Effector CD8-positive, alpha-beta T cell (primary cell): ENCODE data around the gene APOM.

ENCODE experiments used
- DNase-seq: peaks from one replicate; lab custom pipeline; 2025; lab: John Stamatoyannopoulos, UW

APOM gene

DNA sequence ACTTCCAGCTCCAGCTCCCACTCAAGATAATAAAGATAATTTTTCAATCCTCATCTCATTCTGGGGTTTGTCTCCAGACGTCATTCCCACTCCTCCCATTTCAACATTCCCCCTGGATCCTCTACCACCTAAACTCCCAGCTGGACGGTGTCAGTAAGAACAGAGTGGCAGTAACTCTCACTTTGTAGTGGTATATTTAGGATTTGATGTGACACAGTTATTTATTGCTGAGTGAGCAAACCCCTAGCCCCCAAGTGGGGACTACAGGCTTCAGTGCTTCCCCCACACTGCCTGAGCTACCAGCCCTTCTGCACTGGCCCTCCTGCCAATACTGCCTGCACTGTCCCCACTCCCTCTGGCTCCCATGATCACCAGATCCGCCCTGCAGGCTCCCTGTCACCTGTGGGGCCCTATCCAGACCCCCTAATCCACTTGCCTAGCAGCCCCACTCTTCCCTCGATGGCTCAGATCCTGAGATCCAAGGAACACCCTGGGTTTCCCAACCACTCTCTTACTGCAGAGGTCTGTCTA lies 2.5 kb downstream of the APOM start:
- DNase-seq, result no peak

DNA sequence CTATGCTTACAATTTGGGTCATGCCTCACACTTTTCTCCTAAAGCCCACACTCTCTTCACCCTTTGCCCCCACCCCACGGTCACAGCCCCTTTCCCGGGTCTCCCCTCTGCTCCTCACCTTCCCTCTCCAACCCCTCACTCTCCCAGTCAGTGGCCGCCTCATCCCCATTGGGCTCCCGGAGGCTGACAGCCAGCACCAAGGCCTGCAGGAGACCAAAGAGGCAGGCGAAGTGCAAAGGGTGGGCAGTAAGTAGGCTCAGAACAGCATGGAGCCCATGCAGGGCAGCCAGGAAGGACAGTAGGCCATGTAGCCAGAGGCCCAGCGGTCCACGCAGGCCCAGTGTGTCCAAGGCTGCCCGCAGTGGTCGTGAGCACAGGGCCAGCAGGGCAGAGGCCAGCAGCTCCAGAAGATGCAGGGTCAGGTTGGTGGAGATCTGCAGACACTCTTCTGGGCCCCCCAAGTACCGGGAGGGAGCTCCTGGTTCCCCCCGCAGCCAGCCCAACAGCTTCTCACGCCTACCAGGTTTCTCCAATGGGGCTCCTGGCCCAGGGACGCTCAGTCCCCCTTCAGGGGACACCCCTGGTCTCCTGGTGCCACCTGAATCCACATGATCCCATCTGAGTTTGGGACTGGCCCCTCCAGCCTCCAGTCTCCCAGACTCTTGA lies 3.4 kb downstream of the APOM start:
- DNase-seq, result no peak

DNA sequence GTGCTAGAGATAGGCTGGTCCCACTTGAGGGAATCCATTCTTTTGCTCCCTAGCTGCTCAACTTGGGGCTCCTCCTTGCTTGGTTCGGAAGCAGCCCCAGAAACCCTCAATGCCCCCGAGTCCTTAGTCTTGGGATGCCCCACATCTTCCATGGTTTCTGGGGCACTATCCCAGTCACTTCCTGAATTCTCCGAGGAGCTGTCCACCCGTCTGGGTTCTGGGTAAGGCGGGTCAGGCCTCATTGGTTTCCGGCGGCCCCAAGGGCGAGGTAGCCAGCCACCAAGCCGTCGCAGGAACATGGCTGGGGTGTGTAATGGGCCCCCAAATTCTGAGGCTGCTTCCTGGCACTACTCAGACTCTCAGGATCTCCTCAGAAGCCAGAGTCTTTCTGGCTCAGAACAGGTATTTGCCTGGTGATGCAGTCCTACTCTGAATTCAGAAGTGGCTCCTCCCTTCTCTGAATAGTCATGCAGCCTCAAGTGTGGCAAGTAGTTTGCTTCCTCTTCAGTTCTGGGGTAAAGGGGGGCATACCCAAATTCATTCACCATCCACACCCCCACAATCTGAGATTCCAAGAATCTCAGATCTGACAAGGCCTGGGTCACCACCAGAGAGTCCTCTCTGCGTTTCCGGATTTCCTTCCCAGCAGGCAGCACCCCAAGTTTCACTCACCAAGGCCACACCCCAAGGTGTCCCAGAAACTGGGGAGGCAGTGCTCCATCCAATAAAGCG lies 4.1 kb downstream of the APOM start:
- DNase-seq, result no peak

DNA sequence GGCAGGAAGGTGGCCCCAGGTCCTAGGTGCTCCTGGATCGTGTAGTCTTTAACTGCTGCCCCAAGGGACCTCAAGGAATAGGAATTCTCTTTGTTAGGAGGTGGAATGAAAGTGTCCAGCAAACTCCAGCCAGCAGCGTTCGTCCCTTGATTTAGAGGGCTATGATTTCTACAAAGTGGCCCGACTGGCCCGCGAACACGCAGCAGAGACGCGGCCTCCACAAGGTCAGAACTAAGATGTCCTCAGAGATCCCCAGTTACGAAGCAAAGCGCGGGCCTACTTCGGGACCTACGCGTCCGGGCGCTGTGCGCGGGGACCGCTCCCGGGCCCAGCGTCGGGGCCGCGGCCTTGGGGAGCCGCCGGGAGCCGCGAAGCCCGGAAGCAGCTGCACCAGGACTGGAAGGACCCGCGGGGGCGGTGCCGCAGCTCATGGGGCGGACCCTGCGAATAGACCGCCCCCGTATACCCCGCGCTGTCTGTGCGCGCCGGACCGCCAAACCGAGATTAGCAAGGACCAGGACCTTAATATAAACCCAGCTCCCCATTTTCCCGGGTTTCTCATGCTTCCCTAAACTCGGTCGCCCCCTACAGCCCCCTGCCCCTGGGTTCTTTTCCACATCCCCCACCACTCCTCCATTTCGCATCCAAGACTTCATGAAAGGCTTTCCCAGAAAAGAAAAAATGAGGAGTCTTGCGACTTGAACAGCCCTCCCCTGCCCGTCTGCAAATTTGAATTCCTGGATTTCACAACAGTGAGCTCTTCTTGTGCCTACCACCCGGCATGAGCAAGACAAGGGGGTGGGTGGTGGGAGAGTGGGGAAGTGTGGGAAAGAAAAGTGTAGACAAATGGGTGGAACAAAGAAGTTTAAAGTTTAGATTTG lies 4.9 kb downstream of the APOM start, which contains the start of gene C6orf47:
Gene C6orf47, minus strand, starts transcription at position 398 of the 881 bp plus-strand sequence. CDS start 831 bp downstream, outside the sequence.
- peak; percentile 59 for DNase-seq

DNA sequence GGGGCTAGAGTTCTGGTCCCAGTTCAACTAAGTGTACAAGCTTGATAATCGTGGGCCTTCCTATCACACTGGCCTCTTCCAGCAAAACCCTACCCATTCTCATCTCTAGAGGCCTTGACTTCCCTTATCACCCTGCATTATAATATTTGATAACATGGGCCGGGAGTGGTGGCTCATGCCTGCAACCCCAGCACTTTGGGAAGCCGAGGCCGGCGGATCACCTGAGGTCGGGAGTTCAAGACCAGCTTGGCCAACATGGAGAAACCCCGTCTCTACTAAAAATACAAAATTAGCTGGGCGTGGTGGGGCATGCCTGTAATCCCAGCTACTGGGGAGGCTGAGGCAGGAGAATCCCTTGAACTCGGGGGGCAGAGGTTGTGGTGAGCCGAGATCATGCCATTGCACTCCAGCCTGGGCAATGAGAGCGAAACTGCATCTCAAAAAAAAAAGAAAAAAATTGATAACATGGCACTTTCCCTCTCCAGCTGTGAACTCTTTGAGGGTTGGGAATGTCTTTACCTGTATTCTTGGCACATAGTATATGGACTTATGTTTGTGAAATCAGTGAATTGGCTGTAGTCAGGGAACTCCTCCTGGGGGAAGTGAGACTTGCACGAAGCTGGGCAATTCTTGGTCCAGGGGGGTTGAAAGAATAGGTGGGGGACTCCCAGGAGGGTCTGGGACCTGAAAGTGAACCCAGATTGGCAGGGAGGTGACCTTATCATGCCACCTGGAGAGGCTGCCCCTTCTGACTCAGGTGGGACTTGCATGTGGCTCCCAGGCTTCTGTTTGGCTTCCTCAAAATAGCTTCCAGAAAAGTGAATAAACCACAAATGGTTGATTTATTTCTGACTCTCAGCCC lies 5.8 kb downstream of the APOM start:
- DNase-seq, result no peak

DNA sequence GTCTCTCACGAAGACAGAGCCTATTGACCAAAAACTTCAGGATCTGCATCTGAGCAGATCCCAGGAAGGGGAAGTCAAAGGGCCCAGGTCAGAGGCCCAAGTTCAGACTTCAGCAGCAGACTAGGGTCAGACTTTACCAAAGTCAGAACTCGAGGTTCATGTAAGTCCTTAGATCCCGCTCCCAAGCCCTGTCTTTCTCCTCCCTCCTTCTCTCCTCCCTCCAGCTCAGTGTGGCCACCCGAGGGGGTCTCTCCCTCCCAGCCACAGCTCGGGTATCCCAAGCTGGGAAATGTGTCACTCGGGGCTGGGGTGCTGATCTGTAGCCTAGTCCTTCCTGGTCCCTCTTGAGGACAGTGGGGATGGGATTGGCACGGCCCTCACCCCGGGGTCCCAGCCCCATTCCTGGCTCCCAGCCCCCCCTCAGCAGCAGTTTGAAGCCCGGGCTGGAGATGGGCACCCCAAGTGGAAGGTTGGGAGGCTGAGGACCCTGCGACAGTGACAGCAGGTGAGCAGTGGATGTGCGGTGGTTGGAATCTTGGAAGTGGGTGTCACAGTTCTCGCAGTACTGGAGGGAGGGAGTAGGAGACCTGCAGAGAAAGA lies 6.5 kb downstream of the APOM start:
- no peak for DNase-seq

DNA sequence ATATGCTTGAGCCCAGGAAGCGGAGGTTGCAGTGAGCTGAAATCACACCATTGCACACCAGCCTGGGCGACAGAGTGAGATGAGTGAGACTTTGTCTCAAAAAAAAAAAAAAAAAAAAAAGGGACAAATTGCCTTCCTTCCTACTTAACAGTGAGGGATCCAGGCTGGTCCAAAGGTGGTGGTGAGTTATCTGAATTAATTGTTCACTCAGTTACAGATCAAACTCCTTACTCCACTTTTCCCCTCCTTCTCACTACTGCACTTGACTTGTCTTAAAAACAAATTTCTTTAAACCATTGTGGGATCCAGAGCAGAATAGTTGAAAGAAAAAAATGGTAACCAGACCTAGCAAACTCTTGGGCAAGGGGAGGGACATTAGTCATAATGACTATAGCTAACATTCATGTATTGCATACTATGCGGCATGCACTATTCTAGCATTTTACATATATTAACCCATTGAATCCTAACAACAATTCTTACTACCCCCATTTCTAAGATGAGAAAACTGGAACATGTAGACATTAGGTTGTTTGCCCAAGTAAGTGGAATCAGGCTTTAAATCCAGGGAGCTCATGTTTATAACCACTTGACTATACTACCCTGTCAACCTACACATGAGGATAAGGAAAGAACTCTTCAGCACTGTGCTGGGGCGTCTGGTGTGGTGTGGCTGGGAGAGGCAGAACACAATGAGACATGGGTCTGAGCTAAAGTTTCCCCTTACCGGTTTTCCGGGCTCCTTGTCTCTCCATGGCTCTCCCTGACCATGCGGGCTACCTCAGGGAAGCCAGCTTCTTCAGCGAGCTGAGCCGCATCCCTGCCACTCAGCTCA lies 7.6 kb downstream of the APOM start:
- no peak for DNase-seq

DNA sequence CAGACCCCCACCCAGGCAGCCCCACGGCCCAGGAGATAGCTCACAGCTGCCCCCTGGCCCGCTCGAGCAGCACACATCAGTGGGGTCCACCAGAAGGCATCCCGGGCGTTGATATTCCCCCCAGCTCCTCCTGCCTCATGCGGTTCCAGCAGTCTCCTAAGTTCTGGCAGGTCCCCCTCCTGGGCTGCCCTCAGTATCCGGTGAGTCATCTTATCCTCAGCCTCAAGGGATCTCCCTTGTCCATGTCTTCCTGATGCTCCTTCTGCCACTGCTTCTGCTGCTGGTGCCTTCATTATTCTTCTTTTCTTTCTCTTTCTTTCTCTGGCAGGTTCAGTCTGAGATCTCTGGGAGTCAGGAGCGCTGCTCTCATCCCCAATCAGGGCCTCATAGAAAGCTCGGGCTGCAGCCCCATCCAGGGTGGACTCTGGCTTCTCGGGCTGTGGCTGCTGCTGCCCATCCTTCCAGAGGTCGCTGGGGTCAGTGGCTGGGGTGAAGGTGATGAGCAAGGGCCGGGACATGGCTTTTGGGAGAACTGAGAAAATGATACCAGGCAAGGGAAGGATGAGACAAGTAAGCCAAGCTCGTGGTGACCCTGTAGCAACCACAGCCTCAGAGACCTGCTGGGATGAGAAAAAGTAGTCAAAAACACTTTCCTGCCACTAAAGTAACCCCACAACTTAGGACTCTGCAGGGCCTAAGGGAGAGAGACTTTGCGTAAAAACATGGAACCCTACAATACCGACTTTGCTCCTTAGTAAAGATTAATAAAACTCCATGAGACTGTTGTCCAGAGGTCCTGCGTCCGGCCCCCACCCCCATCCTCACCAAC lies 8.5 kb downstream of the APOM start:
- DNase-seq, result no peak

DNA sequence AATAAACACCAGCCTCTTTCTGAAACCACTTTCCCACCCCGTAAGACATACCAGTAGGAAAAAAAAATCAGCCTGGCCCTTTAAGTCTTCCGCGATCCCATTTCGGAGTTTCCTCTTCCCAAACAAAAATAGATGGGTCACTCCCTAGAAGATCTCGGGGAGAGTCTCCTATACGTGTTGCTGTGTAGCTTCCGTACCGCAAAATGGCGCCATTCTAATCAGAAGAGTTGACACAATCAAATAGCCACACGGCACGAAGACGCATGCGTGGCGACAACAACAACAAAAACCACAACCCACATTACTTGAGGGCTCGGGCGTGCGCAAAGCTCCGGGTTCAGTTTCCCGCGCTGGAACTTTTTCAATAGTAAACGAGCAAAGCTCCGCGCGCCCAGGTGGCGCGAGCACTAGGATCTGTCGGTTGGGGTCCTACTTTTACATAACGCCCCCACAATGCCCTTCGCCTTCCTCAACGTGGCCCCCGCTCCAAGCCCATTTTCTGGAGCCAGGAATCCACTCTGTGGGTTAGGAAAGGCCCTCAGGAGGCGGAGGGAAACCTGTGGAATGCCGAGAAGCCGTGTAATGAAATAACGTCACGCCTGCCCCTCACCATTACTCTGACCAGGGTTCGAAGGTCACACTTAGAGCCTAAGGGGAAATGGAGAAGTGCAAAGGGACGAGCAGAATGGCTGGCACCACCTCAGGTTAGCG lies 9.3 kb downstream of the APOM start, which contains the start of gene GPANK1:
Gene GPANK1, minus strand, starts transcription at position 208 of the 711 bp plus-strand sequence. CDS start 519 bp downstream, outside the sequence.
- peak; percentile 82 for DNase-seq

DNA sequence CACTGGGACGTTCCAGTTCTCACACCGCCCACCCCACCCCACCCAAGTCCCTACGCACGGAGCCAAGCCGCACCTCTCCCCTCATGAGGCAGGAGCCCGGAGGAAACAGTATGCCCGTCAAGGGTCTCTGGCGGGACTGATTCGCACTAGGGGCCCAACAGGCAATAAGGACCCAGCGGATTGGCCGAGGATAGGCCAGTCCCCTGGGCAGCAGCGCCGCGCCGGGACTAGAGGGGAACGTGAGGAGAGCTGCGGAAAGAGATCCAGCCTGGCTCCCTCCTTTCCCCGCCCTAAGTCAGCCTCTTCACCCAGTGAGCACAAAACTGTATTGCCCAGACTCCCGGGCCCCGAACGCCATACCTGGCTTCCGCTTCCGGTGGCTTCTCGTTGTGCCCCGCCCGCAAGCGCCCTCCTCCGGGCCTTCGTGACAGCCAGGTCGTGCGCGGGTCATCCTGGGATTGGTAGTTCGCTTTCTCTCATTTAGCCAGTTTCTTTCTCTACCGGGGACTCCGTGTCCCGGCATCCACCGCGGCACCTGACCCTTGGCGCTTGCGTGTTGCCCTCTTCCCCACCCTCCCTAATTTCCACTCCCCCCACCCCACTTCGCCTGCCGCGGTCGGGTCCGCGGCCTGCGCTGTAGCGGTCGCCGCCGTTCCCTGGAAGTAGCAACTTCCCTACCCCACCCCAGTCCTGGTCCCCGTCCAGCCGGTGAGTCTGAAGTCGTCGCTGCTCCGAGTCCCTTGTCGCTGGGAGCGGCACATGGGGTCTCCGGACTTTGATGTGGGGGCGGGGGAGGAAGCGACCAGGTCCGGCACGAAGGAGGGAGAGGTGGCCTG lies 10.0 kb downstream of the APOM start, which contains the start of gene CSNK2B:
Gene CSNK2B, plus strand, starts transcription at position 580 of the 836 bp plus-strand sequence. CDS start 752 bp downstream, outside the sequence.
- DNase-seq, result peak; percentile 96

DNA sequence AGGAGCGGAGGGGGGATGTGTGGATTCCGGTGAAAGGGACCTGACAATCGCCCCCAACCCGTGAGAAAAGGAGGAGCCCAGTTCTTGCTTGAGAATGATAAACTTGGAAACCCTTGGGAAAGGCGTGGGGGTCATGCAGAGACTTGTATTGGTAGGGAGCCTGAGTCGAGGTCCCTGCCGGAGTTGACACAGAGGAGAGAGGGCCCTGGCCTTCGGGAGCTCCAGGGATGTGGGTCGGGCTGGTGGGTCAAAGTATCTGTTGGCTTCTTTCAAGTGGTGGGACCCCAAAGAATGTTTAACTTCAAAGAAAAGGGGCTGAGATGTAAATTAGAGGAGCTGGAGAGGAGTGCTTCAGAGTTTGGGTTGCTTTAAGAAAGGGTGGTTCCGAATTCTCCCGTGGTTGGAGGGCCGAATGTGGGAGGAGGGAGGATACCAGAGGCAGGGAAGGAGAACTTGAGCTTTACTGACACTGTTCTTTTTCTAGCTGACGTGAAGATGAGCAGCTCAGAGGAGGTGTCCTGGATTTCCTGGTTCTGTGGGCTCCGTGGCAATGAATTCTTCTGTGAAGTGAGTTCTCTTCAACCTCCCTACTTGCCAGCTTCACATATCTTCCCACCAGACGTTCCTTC lies 10.8 kb downstream of the APOM start:
- DNase-seq, result no peak

DNA sequence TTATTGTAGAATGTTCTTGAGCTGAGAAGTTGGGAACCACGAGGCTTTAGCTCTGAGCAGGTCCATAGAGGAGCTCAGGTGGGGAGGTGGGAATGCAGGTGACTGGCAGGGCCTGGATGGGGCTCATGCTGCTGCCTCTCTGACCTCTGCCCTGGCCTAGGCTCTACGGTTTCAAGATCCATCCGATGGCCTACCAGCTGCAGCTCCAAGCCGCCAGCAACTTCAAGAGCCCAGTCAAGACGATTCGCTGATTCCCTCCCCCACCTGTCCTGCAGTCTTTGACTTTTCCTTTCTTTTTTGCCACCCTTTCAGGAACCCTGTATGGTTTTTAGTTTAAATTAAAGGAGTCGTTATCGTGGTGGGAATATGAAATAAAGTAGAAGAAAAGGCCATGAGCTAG lies 14.0 kb downstream of the APOM start, which contains the start of gene LY6G5B:
Gene LY6G5B, plus strand, starts transcription at position 301 of the 400 bp plus-strand sequence. CDS start 975 bp downstream, outside the sequence.
- DNase-seq, result no peak

DNA sequence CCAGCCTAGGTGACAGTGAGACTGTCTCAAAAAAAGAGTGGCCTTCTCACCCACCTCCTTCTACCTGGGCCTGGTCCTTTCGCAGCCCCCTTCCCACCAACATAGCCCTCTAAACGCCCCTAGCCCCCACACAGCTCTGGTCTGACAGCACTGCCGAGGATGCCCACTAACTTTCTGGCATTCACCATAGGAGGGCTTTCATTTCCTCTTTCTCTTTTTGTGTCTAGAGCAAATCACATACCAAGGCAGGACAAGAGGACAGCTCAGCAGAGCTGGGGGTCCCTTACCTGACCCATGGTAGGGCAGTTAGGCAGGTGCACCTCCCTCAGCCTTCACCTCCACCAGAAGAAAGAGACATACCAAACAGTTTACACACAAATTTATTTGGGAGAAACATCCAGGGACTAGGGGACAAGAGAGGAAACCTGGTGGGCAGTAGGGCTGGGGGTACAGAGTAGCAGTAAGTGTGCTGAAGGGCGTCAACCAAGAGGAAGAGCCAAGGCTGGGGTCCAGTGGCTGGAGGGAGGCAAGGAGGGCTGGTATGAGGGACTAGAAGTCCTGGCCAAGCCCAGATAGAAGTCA lies 20.7 kb downstream of the APOM start:
- no peak for DNase-seq

DNA sequence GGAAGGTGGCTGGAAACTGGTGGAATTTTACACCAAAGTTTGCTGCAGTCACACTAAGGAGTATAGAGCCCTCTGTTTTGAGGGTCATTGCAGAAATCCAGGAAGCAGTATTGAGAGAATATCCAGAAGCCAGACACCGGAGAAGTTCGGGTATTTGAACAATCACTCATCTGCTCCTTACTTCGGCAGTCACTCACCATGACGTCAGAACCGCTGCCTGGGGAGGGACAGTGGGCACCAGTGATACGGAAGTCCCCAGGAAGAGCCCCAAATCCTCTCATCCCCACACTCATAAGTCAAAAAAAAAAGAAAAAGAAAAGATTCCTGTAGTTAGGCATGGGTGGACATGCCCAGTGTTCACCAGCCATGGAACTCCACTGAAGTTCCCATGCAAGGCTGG lies 21.2 kb downstream of the APOM start:
- no peak for DNase-seq

DNA sequence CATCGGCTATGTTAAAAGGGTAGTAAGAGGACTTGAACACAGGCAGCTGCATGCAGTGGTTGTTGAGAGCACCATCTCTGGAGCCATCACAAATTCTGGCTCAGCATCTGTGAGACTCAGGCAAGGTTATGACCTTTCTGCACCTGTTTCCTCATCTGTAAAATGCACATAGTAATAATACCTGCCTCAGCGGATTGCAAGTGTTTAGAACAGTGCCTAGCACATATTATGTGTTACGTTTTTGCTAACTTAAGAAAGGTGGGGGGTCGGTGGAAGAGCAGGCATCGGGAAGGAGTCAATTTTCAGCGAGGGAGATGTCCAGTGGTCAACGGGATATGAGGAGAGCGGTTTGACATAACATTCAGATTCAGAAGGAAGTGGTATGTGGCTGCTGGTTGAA lies 22.3 kb downstream of the APOM start:
- no peak for DNase-seq
